Measurements from ENCODE around the gene ANO9.

Gene ANO9

DNA sequence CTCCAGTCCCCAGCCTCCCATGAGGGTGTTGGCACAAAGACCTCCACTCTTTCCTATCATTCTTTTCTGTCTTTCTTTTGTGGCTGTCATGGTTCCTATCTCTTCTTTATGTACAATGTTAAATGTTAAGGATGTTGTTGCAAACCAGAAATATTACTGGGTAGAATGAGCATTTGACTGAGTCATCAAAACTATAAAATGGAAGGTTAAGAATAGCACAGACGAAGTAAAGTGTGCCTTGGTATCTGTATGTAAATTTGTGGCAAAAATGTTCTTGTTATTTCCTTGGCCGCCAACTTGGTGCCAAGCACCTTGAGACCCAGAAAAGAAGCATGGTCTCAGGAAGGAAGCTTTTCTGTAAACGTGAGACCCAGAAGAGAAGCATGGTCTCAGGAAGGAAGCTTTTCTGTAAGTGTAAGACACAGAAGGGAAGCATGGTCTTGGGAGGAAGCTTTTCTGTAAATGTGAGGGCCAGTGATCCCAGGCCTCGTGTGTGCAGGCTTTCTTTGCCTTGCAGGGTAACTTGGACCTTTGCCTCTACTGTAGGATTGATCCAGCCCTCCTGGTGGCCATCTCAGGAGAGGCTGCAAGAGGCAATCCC, 54.5 kb downstream of the ANO9 start:
- Histone ChIP-seq H3K9me3 (replicated peaks; ENCODE audit: insufficient read depth, low read length) (no peaks in the 10 kb centered on the region), H4K20me1 (ENCODE audit: insufficient read depth, low read length) (no peaks in the 10 kb centered on the region), H3K4me2 (ENCODE audit: low read depth, low read length) (no peak overlapping the region), H3K9me2 (replicated peaks; ENCODE audit: insufficient read depth, low read length) (no peaks in the 10 kb centered on the region), H2AFZ (ENCODE audit: low read length) (no peak overlapping the region), H3K4me3 (ENCODE audit: low read length) (no peak overlapping the region), H3F3A (ENCODE audit: insufficient read depth, low read length) (no peaks in the 10 kb centered on the region), H3K27ac (ENCODE audit: low read length) (no peak overlapping the region), H3K36me3 (replicated peaks; ENCODE audit: insufficient read depth, low read length) (no peaks in the 10 kb centered on the region), H3K79me2 (ENCODE audit: low read length) (no peaks in the 10 kb centered on the region), H3K4me1 (ENCODE audit: low read length) (no peaks in the 10 kb centered on the region), H3K27me3 (replicated peaks; ENCODE audit: insufficient read depth, low read length) (peaks cover 81% of the 10 kb centered on the region), H3K9ac (ENCODE audit: low read length) (no peak overlapping the region)
- TF ChIP-seq EZH2 (optimal IDR thresholded peaks at IDR 0.05; ENCODE audit: low read depth, low read length), result no peak
- TF ChIP-seq CTCF (IDR thresholded peaks at IDR 0.05; ENCODE audit: low read length), result no peak
- TF ChIP-seq EZH2phosphoT487 (IDR thresholded peaks at IDR 0.05; ENCODE audit: low read length), result no peak
- DNase-seq, result no peak

DNA sequence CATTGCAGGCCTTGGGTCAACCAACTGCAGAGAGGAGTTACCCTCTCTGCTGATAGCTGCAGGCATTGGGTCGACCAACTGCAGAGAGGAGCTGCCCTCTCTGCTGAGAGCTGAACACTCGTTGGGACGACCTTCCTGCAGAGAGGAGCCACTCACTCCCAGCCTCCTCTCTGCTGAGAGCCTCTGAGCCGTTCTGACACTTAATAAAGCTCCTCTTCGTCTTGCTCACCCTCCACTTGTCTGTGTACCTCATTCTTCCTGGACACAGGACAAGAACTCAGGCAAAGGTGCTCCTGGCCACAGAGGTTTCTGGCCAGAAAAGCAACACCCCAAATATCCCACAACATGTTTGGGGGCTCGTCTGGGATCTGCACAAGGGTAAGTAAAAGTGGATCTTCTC, 55.3 kb downstream of the ANO9 start:
- TF ChIP-seq EZH2phosphoT487 (IDR thresholded peaks at IDR 0.05; ENCODE audit: low read length) (no peak), EZH2 (optimal IDR thresholded peaks at IDR 0.05; ENCODE audit: low read depth, low read length) (no peak), CTCF (IDR thresholded peaks at IDR 0.05; ENCODE audit: low read length) (no peak)
- H3K4me2 ChIP-seq (ENCODE audit: low read depth, low read length), result no peak overlapping the region
- H3K9me3 ChIP-seq (replicated peaks; ENCODE audit: insufficient read depth, low read length), result no peaks in the 10 kb centered on the region
- no peaks in the 10 kb centered on the region for H4K20me1 ChIP-seq (ENCODE audit: insufficient read depth, low read length)
- no peaks in the 10 kb centered on the region for H3K36me3 ChIP-seq (replicated peaks; ENCODE audit: insufficient read depth, low read length)
- DNase-seq, result no peak
- no peaks in the 10 kb centered on the region for H3F3A ChIP-seq (ENCODE audit: insufficient read depth, low read length)
- H3K9me2 ChIP-seq (replicated peaks; ENCODE audit: insufficient read depth, low read length), result no peaks in the 10 kb centered on the region
- no peaks in the 10 kb centered on the region for H3K79me2 ChIP-seq (ENCODE audit: low read length)
- no peak overlapping the region for H3K27ac ChIP-seq (ENCODE audit: low read length)
- no peak overlapping the region for H3K9ac ChIP-seq (ENCODE audit: low read length)
- no peaks in the 10 kb centered on the region for H3K4me1 ChIP-seq (ENCODE audit: low read length)
- no peak overlapping the region for H2AFZ ChIP-seq (ENCODE audit: low read length)
- no peak overlapping the region for H3K4me3 ChIP-seq (ENCODE audit: low read length)
- peaks cover 81% of the 10 kb centered on the region for H3K27me3 ChIP-seq (replicated peaks; ENCODE audit: insufficient read depth, low read length)

DNA sequence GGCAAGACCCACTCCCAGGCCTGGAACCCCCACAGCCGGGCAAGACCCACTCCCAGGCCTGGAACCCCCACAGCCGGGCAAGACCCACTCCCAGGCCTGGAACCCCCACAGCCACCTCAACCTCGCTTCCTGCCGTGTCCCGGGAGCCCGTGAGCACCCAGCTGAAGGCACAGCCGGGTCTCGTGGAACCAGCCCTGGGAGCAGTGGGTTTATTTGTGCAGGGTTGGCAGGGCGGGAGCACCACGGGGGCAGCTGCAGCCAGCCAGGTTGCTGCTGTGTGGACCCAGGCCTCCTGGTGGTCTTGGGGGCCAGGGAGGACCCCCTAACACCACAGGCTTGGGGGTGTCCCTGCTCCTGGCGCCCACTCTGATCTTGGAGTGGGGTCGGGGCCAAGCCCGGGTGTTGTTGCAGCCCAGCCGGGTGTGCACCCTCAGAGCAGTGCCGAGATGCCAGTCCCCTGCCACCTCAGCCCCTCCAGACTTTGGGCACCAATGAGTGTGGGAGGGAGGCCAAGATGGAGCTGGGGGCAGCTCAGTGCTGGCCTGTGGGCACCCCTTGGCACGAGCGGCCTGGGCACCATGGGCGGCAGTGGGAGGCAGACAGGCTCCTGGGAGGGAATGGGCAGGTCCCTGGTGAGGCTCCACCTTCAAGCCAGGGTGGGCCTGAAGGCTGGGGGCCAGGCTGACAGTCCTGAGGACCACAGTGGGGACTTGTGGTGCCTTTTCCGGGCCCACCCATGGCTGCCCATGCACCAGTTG, 56.0 kb downstream of the ANO9 start:
- no peaks in the 10 kb centered on the region for H3K36me3 ChIP-seq (replicated peaks; ENCODE audit: insufficient read depth, low read length)
- H3K27ac ChIP-seq (ENCODE audit: low read length), result no peak overlapping the region
- H4K20me1 ChIP-seq (ENCODE audit: insufficient read depth, low read length), result no peaks in the 10 kb centered on the region
- H3K9me3 ChIP-seq (replicated peaks; ENCODE audit: insufficient read depth, low read length), result no peaks in the 10 kb centered on the region
- H2AFZ ChIP-seq (ENCODE audit: low read length), result no peak overlapping the region
- no peaks in the 10 kb centered on the region for H3K4me1 ChIP-seq (ENCODE audit: low read length)
- no peak overlapping the region for H3K4me2 ChIP-seq (ENCODE audit: low read depth, low read length)
- no peaks in the 10 kb centered on the region for H3K9me2 ChIP-seq (replicated peaks; ENCODE audit: insufficient read depth, low read length)
- no peak for DNase-seq
- no peaks in the 10 kb centered on the region for H3K79me2 ChIP-seq (ENCODE audit: low read length)
- peaks cover 79% of the 10 kb centered on the region for H3K27me3 ChIP-seq (replicated peaks; ENCODE audit: insufficient read depth, low read length)
- H3K4me3 ChIP-seq (ENCODE audit: low read length), result no peak overlapping the region
- TF ChIP-seq CTCF (IDR thresholded peaks at IDR 0.05; ENCODE audit: low read length) (no peak), EZH2phosphoT487 (IDR thresholded peaks at IDR 0.05; ENCODE audit: low read length) (no peak), EZH2 (optimal IDR thresholded peaks at IDR 0.05; ENCODE audit: low read depth, low read length) (no peak)
- H3F3A ChIP-seq (ENCODE audit: insufficient read depth, low read length), result no peaks in the 10 kb centered on the region
- H3K9ac ChIP-seq (ENCODE audit: low read length), result no peak overlapping the region
